ENCODE measurements around the gene FAM227B.

DNA sequence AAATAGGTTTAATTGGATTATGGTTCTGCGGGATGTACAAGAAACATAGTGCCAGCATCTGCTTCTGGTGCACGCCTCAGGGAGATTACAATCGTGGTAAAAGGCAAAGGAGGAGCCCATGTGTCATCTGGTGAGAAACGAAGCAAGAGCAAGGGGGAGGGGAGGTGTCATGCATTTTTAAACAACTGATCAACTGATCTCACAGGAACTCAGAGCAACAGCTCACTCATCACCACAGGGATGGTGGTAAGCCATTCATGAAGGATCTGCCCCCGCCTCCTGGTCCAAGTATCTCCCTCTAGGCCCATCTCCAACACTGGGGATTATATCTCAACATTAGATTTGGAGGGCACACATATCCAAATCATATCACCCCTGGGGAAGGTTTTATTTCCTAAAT is 239.7 kb downstream of the FAM227B start:
- TF ChIP-seq POLR2A (IDR thresholded peaks at IDR 0.05), result no peak
- TF ChIP-seq, protein P1, sequence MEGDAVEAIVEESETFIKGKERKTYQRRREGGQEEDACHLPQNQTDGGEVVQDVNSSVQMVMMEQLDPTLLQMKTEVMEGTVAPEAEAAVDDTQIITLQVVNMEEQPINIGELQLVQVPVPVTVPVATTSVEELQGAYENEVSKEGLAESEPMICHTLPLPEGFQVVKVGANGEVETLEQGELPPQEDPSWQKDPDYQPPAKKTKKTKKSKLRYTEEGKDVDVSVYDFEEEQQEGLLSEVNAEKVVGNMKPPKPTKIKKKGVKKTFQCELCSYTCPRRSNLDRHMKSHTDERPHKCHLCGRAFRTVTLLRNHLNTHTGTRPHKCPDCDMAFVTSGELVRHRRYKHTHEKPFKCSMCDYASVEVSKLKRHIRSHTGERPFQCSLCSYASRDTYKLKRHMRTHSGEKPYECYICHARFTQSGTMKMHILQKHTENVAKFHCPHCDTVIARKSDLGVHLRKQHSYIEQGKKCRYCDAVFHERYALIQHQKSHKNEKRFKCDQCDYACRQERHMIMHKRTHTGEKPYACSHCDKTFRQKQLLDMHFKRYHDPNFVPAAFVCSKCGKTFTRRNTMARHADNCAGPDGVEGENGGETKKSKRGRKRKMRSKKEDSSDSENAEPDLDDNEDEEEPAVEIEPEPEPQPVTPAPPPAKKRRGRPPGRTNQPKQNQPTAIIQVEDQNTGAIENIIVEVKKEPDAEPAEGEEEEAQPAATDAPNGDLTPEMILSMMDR (IDR thresholded peaks at IDR 0.05 in 8 of 11, conservative IDR thresholded peaks at IDR 0.05 in 3 of 11), result no peak

Measured in spleen (tissue), 7 donors.